HL-60 (cell line): ENCODE results near the gene TRABD.

ENCODE experiments used
- POLR2AphosphoS5 ChIP-seq: IDR thresholded peaks from 2 replicates; pipeline ENCODE4 v1.6.1; 2012; ENCODE audit warnings: low read depth
- REST ChIP-seq: IDR thresholded peaks from 2 replicates; pipeline ENCODE4 v1.6.1; 2012; ENCODE audit warnings: low read depth; ENCODE audit not compliant: insufficient replicate concordance
- TF ChIP-seq, protein P1 (sequence below): IDR thresholded peaks from one replicate; pipeline ENCODE4 v1.5.1; 2011; ENCODE audit warnings: low read length, control low read depth, inconsistent platforms; ENCODE audit not compliant: insufficient read depth

- TF ChIP-seq, protein P1, sequence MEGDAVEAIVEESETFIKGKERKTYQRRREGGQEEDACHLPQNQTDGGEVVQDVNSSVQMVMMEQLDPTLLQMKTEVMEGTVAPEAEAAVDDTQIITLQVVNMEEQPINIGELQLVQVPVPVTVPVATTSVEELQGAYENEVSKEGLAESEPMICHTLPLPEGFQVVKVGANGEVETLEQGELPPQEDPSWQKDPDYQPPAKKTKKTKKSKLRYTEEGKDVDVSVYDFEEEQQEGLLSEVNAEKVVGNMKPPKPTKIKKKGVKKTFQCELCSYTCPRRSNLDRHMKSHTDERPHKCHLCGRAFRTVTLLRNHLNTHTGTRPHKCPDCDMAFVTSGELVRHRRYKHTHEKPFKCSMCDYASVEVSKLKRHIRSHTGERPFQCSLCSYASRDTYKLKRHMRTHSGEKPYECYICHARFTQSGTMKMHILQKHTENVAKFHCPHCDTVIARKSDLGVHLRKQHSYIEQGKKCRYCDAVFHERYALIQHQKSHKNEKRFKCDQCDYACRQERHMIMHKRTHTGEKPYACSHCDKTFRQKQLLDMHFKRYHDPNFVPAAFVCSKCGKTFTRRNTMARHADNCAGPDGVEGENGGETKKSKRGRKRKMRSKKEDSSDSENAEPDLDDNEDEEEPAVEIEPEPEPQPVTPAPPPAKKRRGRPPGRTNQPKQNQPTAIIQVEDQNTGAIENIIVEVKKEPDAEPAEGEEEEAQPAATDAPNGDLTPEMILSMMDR: no peak
- no peak for TF ChIP-seq REST
- 0 out of 2 replicates have a peak, but pooled peaks have one; percentile 6 for TF ChIP-seq POLR2AphosphoS5
These were observed 7.9 kb downstream of the TRABD start for GRCh38 chr22:50193621-50194020.
